NCI-H526 (cell line): Measurements from ENCODE around the gene TNNC2.
"Not testable (repeated sequence)": the region's sequence is repeated elsewhere in the genome, so short reads cannot be mapped to it uniquely, and the experiment has no call there.

ENCODE experiments used
- DNase-seq, 2 experiments: peaks; one replicate each; lab custom pipeline; 2025; lab: John Stamatoyannopoulos, UW

The TNNC2 gene

GRCh38 chr20:45848969-45849582, 22.0 kb upstream of the TNNC2 start:
- DNase-seq, result no peak

- DNase-seq, result no peak
Measured at GRCh38 chr20:45848421-45848820, 21.3 kb upstream of the TNNC2 start.

DNA sequence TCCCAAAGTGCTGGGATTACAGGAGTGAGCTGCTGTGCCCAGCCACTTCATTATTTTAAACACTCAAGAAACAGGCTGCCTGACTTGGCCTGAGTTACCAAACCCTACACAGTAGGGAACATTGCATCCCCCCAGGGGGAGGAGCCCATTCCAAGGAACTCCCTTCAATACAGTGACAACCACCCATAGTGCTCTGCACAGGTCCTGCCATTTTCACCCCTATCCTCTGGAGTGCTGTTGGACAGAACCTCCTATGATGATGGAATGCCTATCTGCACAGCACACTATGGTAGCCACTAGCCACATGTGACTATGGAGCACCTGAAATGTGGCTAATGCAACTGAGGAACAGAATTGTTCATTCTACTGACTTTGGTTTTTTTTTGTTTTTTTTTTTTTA, 18.3 kb upstream of the TNNC2 start:
- DNase-seq, result no peak

DNA sequence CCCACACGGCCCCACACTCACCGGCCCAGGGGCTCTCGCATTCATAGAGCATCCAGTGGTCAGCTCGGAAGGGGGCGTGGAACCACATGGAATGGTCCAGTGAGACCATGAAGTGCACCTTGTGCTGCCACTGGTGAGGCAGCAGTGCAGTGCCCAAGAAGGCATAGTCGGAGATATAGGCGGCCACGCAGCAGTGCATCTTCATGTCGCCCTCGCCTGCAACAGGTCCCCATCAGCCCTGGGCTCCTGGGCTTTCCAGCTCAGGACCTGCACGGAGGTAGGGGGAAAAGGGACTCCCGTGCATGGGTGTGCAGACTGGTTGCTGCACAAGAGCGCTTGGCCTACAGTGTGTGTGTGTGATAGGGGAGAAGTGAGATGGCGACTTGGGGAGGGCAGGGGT, 16.4 kb upstream of the TNNC2 start:
- no peak for DNase-seq

DNA sequence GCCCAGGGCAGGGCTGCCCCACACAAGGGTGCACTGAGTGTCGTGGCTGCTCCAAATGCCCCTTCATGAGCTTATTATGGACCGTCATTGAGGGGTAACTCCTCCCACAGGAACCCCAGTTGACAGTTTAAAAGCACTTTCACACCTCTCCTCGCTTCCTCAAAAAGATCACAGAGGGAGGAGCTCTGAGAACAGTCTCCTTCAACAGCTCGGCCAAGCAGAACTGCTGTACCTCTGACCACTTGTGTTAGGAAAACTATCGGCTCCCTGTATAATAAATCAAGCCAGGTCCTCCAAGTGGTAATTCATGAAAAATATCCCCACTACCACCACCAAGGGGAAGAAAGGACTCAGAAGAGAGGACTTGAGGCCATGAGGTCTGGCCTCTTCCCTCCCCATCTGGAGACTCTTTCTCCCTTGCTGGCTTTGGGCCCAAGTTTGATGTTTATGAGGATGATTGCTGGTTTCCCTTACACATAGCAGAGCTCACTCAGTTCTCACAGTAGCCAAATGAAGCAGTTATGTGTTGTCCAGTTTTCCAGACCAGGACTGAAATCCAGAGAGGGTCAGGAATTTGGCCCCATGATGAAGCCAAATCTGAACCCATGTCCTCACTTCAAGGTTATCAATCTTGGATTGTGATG, 15.2 kb upstream of the TNNC2 start:
- no peak for DNase-seq

- DNase-seq, result no peak
Measured at GRCh38 chr20:45841407-45842129, 14.5 kb upstream of the TNNC2 start.

DNA sequence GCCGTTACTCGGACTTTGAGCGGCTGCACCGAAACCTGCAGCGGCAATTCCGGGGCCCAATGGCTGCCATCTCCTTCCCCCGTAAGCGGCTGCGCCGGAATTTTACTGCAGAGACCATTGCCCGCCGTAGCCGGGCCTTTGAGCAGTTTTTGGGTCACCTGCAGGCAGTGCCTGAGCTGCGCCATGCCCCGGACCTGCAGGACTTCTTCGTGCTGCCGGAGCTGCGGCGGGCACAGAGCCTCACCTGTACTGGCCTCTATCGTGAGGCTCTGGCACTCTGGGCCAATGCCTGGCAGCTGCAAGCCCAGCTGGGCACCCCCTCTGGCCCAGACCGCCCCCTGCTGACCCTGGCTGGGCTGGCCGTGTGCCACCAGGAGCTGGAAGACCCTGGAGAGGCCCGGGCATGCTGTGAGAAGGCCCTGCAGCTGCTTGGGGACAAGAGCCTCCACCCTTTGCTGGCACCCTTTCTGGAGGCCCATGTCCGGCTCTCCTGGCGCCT, 13.6 kb upstream of the TNNC2 start:
- no peak for DNase-seq

- no peak for DNase-seq
Measured at GRCh38 chr20:45836841-45837240, 9.7 kb upstream of the TNNC2 start.

- no peak for DNase-seq
Measured at GRCh38 chr20:45835825-45836224, 8.7 kb upstream of the TNNC2 start.

GRCh38 chr20:45835329-45835765, 8.2 kb upstream of the TNNC2 start:
- DNase-seq, result no peak

GRCh38 chr20:45834797-45835161, 7.7 kb upstream of the TNNC2 start:
- DNase-seq, result no peak

DNA sequence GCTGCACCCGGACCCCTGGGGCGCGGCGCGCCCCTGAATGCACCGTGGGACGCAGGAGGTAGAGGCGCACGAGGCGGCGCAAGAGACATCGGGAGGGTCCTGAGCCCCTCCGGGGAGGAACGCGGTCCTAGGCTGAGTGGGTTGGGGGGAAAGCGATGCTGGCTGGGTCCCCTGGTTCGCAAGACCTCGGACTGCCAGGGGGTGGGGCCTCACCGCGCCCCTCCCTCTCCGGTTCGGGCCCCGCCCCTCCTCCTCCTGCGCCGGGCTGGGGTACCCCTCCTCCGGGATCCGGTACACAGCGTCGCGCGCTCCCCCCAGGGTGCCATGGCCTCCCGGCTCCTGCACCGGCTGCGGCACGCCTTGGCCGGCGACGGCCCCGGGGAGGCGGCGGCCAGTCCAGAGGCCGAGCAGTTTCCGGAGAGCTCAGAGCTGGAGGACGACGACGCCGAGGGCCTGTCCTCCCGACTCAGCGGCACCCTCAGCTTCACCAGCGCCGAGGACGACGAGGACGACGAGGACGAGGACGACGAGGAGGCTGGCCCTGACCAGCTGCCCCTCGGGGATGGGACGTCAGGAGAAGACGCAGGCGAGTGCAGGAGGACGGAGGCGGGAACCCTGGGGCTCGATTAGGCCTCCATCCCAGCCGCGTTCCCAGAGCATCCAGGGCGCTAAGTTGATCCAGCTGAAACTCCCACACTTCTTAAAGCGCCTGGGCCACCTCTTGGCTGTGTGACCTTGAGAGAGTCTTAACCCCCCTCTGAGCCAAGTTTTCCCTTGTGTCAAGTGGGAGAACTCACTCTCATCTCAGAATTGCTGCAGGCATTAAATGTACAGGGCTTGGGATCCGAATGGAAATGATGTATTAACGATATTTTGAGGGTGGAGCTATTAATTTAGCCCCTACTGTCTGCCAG, 7.0 kb upstream of the TNNC2 start:
- peak; percentile 52 to 83 for DNase-seq

DNA sequence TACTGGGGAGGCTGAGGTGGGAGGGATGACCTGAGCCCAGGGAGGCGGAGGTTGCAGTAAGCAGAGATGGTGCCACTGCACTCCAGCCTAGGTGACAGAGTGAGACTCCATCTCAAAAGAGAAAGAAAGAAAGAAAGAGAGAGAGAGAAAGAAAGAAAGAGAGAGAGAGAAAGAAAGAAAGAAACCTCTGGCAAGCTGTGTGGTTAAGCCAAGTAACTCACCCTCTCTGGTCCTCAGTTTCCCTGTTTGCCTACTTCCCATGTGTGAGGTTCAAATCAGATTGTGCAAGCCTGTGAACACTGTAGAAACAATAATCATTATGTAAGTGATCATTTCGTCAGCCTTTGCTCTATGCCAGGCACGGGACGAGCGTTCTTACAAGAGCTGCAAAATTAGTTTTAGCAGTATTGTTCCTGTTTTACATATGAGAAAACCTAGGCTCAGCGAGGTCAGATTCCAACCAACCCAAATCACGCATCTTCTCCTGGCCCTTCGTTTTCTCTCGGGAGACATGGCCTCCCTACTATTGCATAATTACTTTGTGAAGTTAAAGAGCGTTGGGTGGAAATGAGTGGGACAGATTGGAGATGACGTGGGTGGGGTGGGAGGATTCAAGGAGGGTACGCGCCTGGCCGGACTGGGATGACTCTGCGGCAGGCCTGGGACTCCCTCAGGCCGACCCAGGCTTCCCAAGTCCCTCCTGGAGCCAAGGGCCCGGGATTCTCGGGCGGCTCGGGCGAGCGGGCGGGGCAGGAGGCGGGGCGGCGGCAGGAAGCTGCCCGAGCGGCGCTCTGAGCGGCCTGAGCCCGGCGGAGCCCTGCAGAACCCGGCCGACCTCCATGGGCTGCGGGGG, 6.1 kb upstream of the TNNC2 start, which contains the start of gene SNX21:
TSS of gene SNX21 (plus strand) at position 770 of the 853 bp plus-strand sequence. CDS start 121 bp downstream, outside the sequence.
- peak; percentile 53 to 88 for DNase-seq

GRCh38 chr20:45832619-45833018, 5.5 kb upstream of the TNNC2 start:
- no peak for DNase-seq

- DNase-seq, result not testable (repeated sequence)
Measured at GRCh38 chr20:45829673-45830106, 2.6 kb upstream of the TNNC2 start.

DNA sequence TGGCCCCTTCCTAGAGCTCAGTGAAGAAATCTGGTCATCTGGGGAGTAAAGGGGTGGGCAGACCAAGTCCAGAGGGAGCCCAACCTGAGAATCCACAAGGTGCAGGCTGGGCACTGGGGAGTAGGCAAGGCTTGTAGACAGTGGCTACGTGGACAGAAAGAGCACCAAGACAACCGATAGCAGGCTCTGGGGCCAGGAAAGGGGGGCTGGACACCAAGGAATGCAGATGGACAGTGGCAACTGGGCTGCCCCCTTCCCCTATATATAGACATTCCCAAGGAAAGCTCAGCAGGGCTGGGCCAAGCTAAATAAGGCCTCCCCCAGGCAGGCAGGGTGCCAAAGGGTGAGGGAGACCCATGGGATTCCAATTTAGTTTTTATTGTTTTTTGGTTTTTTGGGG, 1.5 kb upstream of the TNNC2 start:
- DNase-seq, result no peak

- no peak for DNase-seq
Measured at GRCh38 chr20:45827712-45828111, 600 bp upstream of the TNNC2 start.

DNA sequence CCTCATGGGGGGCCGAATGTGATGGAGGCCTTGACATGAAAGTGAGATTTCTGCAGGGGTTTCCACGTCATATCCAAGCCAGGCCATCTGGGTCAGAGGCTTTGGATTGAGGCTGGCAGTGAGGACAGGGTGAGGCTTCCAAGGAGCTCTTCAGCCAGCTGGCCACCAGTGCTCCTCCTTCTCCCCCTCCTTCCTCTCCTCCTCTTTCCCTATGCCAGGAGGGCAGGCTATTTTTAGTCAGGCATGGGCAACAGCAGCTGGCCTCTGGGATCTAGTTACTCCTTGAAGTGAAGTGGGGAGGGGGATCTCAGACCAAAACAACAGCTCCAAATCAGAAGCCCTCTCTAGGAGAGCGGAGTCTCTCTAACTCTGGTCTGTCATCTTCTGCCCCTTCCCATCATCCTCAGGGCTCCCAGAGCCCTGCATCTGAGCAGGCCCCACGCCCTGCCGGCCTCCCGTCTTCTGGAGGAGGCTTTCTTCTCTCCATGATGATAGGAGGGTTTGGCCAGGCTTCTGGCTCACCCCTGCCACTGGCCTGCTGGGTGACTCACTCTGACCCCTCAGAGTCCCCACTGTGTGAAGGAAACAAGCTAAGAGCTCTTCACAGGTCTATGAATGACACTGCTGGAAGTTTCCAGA, 612 bp downstream of the TNNC2 start:
- no peak for DNase-seq

DNA sequence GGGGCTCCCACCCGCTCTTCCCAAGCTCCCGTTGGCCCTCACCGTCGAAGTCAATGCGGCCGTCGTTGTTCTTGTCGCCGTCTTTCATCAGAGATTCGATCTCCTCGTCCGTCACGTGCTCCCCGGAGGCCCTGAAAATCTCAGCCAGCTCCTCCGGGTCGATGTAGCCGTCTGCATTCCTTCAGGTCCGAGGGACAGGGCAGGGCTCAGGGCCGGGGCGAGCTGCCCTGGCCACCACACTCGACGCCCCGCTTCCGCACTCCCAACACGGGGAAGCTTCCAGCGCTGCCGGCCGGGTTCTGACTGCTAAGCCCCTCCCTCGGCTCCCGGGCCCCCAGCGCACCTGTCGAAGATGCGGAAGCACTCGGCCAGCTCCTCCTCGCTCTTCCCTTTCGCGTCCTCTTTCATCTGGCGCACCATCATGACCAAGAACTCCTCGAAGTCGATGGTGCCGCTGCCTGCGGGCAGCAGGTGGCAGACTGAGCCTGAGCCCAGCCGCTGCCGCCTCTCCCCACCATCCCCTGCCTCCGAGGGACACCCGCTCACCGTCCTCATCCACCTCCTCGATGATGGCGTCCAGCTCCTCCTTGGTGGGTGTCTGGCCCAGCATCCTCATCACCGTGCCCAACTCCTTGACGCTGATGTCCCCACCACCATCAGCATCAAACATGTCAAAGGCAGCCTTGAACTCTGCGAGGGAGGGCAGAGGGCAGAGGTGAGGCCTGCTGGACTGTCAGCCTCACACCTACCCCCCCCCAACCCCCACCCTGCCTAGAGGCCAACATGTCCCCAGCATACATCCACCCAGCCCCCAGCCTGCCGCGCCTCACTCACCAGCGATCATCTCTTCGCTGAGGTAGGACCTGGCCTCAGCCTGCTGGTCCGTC, 2.9 kb downstream of the TNNC2 start:
- DNase-seq, result peak in 1 of 2 experiments; percentile 67
